Measurements from ENCODE around the gene NINL.

DNA sequence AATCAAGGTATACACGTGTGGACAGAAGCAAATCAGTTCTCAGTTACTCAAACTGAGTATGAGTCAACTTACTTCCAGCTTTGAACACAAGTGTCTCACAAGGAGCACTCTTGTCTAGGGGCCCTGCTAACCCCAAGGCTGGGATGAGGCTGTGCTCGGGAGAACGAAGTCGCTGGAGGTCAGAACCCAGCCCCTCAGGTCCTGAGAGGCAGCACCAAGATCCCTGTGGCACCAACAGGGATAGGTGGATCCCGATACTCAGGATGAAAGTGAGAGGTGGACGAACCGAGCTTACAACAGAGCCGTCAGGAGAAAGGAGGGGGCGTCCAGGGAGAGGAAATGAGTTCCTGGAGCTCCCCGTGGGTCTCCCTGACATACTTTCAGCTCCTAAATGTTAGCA lies 92.2 kb downstream of the NINL start:
- TF ChIP-seq CTCF (IDR thresholded peaks at IDR 0.05; ENCODE audit: low read depth, low read length, missing input control) (no peak), YY1 (IDR thresholded peaks at IDR 0.05) (no peak), JUND (IDR thresholded peaks at IDR 0.05) (no peak), RAD21 (IDR thresholded peaks at IDR 0.05) (no peak), HNF4A (conservative IDR thresholded peaks at IDR 0.05) (no peak), EGR1 (IDR thresholded peaks at IDR 0.05; ENCODE audit: low read depth in 2 of 2) (no peak), MAX (IDR thresholded peaks at IDR 0.05) (no peak), GABPA (IDR thresholded peaks at IDR 0.05 in 1 of 2, conservative IDR thresholded peaks at IDR 0.05 in 1 of 2) (no peak), ATF3 (IDR thresholded peaks at IDR 0.05) (no peak), SP1 (IDR thresholded peaks at IDR 0.05) (no peak), TAF1 (conservative IDR thresholded peaks at IDR 0.05) (no peak), RXRA (IDR thresholded peaks at IDR 0.05) (no peak)
- TF ChIP-seq, protein P1, sequence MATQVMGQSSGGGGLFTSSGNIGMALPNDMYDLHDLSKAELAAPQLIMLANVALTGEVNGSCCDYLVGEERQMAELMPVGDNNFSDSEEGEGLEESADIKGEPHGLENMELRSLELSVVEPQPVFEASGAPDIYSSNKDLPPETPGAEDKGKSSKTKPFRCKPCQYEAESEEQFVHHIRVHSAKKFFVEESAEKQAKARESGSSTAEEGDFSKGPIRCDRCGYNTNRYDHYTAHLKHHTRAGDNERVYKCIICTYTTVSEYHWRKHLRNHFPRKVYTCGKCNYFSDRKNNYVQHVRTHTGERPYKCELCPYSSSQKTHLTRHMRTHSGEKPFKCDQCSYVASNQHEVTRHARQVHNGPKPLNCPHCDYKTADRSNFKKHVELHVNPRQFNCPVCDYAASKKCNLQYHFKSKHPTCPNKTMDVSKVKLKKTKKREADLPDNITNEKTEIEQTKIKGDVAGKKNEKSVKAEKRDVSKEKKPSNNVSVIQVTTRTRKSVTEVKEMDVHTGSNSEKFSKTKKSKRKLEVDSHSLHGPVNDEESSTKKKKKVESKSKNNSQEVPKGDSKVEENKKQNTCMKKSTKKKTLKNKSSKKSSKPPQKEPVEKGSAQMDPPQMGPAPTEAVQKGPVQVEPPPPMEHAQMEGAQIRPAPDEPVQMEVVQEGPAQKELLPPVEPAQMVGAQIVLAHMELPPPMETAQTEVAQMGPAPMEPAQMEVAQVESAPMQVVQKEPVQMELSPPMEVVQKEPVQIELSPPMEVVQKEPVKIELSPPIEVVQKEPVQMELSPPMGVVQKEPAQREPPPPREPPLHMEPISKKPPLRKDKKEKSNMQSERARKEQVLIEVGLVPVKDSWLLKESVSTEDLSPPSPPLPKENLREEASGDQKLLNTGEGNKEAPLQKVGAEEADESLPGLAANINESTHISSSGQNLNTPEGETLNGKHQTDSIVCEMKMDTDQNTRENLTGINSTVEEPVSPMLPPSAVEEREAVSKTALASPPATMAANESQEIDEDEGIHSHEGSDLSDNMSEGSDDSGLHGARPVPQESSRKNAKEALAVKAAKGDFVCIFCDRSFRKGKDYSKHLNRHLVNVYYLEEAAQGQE (IDR thresholded peaks at IDR 0.05) = no peak
- TF ChIP-seq, protein P2, sequence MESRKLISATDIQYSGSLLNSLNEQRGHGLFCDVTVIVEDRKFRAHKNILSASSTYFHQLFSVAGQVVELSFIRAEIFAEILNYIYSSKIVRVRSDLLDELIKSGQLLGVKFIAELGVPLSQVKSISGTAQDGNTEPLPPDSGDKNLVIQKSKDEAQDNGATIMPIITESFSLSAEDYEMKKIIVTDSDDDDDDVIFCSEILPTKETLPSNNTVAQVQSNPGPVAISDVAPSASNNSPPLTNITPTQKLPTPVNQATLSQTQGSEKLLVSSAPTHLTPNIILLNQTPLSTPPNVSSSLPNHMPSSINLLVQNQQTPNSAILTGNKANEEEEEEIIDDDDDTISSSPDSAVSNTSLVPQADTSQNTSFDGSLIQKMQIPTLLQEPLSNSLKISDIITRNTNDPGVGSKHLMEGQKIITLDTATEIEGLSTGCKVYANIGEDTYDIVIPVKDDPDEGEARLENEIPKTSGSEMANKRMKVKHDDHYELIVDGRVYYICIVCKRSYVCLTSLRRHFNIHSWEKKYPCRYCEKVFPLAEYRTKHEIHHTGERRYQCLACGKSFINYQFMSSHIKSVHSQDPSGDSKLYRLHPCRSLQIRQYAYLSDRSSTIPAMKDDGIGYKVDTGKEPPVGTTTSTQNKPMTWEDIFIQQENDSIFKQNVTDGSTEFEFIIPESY (IDR thresholded peaks at IDR 0.05) = no peak

Data from liver (tissue), 3 donors.